HL-60 (cell line): Measurements from ENCODE around the gene PPARGC1A.

Experiments
- GABPA ChIP-seq: IDR thresholded peaks from 2 replicates; pipeline ENCODE4 v1.6.1; 2012; ENCODE audit warnings: low read depth
- POLR2AphosphoS5 ChIP-seq: IDR thresholded peaks from 2 replicates; pipeline ENCODE4 v1.6.1; 2012; ENCODE audit warnings: low read depth
- SPI1 ChIP-seq: IDR thresholded peaks from 2 replicates; pipeline ENCODE4 v1.6.1; 2012; ENCODE audit warnings: low read depth, mild to moderate bottlenecking, borderline replicate concordance
- TF ChIP-seq, protein P1 (sequence below): IDR thresholded peaks from one replicate; pipeline ENCODE4 v1.5.1; 2011; ENCODE audit warnings: low read length, control low read depth, inconsistent platforms; ENCODE audit not compliant: insufficient read depth
- TF ChIP-seq, protein P2 (sequence below): IDR thresholded peaks from 2 replicates; pipeline ENCODE4 v1.6.1; 2012; ENCODE audit warnings: low read depth; ENCODE audit not compliant: insufficient replicate concordance

DNA sequence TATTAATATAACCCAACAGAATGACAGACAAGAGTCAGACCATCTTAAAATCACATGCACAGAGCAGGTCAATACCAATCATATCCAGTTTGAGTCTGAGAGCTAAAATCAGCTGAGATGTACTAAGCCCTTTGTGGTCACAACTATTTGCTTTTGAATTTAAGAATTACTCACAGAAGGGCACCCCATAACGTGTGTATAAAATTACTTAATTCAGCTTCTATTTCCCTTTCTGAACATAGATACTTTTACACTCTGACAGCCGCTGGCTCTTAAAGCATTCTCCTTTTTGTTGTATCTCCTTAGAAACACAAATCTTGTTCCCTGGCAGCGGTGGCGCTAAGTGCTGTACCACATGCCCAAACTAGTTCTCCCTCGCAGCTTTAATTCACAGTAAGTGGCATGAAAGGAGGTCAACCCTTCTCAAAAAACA is 14.8 kb upstream of the PPARGC1A start:
- TF ChIP-seq, protein P1, sequence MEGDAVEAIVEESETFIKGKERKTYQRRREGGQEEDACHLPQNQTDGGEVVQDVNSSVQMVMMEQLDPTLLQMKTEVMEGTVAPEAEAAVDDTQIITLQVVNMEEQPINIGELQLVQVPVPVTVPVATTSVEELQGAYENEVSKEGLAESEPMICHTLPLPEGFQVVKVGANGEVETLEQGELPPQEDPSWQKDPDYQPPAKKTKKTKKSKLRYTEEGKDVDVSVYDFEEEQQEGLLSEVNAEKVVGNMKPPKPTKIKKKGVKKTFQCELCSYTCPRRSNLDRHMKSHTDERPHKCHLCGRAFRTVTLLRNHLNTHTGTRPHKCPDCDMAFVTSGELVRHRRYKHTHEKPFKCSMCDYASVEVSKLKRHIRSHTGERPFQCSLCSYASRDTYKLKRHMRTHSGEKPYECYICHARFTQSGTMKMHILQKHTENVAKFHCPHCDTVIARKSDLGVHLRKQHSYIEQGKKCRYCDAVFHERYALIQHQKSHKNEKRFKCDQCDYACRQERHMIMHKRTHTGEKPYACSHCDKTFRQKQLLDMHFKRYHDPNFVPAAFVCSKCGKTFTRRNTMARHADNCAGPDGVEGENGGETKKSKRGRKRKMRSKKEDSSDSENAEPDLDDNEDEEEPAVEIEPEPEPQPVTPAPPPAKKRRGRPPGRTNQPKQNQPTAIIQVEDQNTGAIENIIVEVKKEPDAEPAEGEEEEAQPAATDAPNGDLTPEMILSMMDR, result no peak
- TF ChIP-seq, protein P2, sequence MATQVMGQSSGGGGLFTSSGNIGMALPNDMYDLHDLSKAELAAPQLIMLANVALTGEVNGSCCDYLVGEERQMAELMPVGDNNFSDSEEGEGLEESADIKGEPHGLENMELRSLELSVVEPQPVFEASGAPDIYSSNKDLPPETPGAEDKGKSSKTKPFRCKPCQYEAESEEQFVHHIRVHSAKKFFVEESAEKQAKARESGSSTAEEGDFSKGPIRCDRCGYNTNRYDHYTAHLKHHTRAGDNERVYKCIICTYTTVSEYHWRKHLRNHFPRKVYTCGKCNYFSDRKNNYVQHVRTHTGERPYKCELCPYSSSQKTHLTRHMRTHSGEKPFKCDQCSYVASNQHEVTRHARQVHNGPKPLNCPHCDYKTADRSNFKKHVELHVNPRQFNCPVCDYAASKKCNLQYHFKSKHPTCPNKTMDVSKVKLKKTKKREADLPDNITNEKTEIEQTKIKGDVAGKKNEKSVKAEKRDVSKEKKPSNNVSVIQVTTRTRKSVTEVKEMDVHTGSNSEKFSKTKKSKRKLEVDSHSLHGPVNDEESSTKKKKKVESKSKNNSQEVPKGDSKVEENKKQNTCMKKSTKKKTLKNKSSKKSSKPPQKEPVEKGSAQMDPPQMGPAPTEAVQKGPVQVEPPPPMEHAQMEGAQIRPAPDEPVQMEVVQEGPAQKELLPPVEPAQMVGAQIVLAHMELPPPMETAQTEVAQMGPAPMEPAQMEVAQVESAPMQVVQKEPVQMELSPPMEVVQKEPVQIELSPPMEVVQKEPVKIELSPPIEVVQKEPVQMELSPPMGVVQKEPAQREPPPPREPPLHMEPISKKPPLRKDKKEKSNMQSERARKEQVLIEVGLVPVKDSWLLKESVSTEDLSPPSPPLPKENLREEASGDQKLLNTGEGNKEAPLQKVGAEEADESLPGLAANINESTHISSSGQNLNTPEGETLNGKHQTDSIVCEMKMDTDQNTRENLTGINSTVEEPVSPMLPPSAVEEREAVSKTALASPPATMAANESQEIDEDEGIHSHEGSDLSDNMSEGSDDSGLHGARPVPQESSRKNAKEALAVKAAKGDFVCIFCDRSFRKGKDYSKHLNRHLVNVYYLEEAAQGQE, result no peak
- TF ChIP-seq POLR2AphosphoS5 (no peak), SPI1 (no peak), GABPA (no peak)
